A549 (cell line): ENCODE measurements around the gene SOX15.

Experiments used
- HDAC2 ChIP-seq: fragments of 200-600 bp; sonication (generic); IDR thresholded peaks from 2 replicates; pipeline ENCODE4 v1.6.1; 2016
- POLR2A ChIP-seq: IDR thresholded peaks from 2 replicates; pipeline ENCODE4 v1.6.1; 2012; ENCODE audit warnings: mild to moderate bottlenecking, low read length

DNA sequence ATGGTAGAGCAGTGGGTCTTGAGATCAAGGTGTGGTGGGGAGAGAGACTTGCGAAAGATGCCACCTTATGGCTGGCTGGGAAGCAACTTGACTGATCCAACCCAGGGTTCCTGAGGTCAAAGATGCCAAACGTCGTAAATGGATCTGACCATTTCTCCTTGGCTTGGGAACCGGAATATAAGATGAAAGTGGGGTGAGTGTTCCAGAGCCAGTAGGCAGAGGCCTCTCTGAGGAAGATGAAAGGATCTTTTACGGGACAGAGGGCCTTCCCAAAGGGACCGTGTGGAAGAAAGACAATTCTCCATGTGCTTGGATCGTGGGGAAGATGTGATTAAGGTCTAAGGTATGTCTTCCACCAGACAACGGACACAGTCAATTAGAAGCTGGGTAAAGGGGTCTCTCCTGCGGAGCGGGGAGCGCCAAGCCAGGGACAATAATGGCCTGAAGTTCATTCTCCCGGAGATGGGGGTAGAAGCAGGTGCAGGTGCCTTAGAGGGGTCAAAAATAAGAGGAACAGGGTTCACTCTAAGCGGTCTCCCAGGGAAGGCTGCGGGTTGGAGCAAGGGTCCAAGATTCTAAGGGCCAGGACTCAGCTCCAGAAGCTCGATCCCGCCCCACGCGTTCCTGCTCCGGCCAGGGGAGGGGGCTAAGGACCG lies 24.0 kb upstream of the SOX15 start:
- TF ChIP-seq POLR2A (no peak), HDAC2 (no peak)
